Loucy (cell line): Measurements from ENCODE around the gene MAPK8IP1.

ENCODE experiments used
- CTCF ChIP-seq: fragments of 200-600 bp; sonication (generic); conservative IDR thresholded peaks from 2 replicates; pipeline ENCODE4 v1.5.1; 2014; ENCODE audit warnings: mild to moderate bottlenecking, antibody characterized with exemption, low read length
- EZH2phosphoT487 ChIP-seq: fragments of 200-600 bp; IDR thresholded peaks from 2 replicates; pipeline ENCODE4 v1.6.1; 2018; ENCODE audit warnings: antibody characterized with exemption, mild to moderate bottlenecking, moderate library complexity, borderline replicate concordance

DNA sequence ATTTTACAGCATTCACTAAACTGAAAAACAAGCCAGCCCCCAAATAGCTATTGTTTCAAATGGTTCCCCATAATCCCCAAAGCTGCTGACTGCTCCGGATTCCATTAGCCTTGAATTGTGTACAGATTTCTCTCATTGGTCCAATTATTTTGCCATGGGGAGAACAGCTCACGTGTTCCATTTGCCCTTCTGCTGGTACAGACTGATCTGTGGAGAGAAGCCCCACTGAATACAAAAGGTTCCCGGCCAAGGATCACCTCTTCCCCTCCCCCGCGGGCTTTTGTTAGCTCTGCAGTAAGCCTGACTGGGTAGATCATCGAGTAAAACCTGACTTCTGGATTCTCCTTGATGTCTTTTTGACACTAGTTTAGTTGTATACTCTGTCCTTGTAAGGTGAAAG, 9.1 kb upstream of the MAPK8IP1 start:
- TF ChIP-seq CTCF (no peak), EZH2phosphoT487 (no peak)
